NCI-H446 (cell line): ENCODE measurements around the gene DUS3L.
"Not testable (repeated sequence)": the region's sequence is repeated elsewhere in the genome, so short reads cannot be mapped to it uniquely, and the experiment has no call there.

Experiments
- DNase-seq, 2 experiments: peaks; one replicate each; lab custom pipeline; 2025; lab: John Stamatoyannopoulos, UW

DUS3L gene

DNA sequence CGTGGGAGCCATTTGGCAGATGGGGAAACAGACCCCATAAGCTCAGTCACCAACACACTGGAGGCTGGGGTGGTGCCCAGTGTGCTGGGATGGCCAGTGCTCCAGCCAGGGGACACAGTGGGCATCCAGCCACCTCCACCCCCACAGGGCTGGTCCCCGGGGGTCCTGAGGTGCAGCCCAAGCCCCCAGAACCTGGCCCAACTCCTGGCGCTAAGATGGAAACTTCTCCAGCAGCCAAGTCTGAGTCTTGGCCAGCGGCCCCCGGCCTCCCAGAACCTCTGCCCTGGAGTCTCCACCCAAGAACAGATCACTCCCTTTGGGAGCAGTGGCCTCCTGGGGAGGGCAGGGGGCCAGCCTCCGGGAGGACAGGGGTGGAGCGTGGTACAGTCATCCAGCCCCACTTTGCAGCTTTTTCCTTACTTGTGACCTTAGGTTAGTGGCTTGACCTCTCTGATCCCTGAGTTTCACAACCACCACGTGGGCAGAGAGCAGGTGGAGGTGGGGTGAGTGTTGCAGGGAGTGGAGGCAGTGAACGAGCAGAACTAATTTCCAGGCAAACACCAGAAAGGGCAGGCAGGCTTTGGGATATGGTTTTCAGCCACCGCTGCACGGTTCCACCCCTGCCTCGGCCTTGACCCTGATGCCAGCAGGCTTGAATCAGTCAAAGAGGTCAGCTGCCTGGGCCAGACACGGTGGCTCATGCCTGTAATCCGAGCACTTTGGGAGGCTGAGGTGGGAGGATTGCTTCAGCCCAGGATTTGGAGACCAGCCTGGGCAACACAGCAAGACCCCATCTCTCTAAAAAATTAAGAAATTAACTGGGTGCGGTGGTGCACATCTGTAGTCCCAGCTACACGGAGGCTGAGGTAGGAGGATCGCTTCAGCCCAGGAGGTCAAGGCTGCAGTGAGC, 9.7 kb upstream of the DUS3L start:
- DNase-seq = no peak

DNA sequence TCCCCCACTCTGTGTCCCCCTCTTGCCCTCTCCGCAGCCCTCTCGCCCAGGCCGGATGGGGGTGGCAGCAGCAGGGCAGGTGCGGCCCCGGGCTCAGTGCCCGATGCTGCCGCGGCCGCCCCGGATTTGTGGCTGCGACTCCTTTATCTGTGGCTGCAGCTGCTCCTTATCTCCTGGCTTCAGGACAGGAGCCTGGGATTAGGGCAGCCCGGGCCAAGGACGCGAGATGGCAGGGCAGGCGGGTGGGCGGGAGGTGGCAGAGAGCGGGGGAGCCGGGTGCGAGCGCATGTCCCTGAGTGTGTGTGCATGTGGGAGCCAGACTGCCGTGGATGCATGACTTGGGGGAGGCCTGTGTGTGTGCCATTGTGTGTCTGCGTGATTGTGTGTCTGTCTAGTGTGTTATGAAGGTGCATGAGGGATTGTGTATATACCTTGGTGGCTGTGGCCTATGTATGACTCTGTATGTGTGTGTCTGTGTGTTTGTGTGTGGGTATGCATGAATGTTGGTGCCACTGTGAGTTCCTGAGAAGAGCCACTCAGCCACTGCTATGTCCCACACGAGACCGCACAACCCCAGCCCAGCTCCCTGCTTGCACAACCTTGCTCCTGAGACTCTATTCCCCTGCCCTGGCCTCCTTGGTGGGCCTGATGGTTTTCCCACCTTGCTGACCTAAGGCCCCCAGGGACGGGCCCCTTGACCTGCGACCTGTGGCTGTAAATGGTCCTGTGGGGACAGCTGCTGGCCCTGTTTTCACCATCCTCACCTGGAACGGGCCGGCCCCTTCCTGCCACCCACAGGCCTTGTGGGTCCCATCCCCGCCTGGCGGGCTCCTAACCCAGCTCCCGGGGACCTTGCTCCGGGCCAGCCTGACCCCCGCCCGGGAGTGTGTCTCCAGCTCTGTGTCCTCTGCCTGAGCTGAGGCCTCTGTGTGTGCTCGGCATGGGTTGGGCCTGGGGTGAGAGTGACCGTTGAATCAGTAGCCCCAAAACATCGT, 8.6 kb upstream of the DUS3L start:
- no peak for DNase-seq

- DNase-seq = no peak
These were observed 7.3 kb upstream of the DUS3L start for GRCh38 chr19:5798244-5798643.

DNA sequence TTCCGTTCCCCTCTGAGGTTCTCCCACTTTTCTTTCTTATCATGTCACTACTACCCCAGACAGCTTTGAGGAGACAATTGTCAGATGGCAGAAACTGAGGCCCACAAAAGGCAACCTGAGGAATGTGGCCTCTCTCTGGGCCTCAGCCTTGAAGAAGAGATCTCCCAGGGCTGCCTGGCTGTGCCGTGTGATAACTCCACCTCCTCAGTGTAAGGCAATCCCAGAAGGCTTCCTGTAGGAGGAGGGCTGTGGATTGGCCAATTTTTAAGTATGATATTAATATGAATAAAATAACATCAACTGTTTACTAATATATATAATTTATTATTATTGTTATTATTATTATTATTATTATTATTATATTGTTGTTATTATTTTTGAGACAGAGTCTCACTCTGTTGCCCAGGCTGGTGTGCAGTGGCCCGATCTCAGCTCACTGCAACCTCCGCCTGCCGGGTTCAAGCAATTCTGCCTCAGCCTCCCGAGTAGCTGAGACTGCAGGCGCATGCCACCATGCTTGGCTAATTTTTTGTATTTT, 4.5 kb upstream of the DUS3L start:
- DNase-seq = no peak

DNA sequence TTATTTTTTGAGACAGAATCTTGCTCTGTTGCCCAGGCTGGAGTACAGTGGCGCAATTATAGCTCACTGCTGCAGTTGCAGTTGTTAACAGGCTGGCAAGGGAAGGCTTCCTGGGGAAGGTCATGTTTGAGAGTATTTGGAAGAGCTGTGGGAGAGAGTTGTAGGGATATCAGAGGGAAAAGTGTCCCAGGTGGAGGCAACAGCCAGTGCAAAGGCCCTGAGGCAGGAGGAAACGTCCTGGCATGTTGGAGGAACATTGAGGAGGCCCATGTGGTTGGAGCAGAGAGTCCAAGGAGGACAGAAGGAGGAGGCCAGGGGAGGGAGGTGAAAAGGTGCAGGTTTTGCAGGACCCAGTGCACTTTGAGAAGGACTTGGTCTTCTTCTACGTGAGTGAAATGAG, 2.2 kb upstream of the DUS3L start:
- DNase-seq = no peak

DNA sequence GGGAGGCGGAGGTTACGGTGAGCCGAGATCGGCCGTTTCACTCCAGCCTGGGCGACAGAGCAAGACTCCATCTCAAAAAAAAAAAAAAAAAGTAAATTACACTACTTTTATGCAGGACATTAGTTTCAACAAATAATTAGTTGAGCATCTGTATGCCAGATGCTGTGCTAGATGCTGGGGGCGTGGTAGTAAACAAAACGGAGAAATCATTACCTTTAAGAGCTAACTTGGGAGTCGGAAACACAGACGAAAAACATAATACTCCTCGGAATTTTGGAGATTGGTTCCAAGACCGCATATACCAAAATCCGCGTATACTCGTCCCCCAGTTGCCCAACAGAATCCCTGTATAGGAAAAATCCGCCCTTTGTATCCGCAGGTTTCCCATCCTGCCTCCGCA, 1.3 kb upstream of the DUS3L start:
- no peak for DNase-seq

DNA sequence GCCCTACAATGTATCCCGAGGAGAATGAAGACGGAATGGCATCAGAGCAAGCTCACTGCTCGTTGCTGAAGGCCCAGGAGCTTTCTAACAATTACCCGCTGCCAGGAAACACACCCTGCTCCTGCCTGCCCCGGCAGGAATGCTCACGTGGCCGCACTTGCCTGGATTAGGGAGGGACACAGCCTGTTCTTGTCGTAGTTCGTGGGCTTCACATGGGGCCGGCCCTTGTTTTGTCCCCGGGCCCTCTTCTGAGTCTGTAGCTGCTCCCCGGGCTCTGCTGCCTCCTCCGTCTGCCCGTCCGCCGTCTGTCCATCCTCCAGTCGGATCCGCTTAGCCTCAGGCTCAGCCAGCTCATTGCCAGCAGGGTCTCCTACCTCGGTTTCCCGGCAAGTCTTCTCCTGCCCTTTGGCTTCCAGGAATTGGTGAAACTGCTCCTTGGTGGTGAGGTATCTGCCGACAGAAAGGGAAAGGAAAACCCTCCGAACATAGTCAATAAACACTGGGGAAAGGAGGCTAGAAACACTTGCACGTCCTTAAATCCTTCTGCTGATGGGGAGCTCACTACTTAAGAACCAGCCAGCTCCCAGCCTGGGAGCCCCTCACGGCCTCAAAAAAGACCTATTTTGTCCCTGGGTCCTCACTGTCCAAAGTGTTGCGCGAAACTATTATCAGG, 941 bp downstream of the DUS3L start:
- no peak for DNase-seq

DNA sequence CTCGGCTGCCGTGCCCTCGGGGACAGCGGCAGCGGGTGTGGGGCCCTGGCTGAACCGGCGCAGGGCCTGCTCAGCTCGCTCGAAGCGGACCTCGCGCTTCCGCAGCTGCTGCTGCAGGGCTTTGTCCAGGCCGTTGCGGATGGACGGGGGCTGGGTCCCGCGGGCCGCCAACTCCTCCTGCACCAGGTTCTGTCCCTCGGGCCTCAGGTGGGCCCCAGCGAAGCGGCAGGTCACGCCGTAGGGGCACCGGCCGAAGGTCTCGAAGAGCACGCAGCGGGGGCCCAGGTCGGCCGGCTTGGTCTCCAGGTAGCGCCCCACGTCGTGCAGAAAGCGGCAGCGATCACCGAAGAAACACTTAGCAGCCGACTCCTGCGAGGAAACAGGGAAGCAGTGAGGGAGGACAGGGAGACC, 1.6 kb downstream of the DUS3L start:
- DNase-seq = no peak

DNA sequence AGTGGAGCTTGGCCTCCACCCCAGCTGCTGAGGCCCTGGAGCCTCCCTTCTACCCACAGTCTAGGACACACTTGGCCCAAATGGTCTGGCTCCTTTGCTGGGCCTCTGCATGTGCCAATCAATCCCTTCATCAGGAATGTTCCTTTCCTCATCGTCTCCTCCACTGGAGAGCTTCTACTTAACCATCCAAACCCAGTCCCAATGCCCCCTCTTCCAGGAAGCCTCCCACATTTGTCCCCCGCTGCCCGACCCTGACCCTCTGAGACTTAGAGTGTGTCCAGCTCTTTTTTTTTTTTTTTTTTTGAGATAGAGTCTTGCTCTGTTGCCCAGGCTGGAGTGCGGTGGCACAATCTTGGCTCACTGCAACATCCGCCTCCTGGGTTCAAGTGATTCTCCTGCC, 2.5 kb downstream of the DUS3L start:
- no peak for DNase-seq

- DNase-seq = no peak
These were observed 3.4 kb downstream of the DUS3L start for GRCh38 chr19:5787409-5788182.

DNA sequence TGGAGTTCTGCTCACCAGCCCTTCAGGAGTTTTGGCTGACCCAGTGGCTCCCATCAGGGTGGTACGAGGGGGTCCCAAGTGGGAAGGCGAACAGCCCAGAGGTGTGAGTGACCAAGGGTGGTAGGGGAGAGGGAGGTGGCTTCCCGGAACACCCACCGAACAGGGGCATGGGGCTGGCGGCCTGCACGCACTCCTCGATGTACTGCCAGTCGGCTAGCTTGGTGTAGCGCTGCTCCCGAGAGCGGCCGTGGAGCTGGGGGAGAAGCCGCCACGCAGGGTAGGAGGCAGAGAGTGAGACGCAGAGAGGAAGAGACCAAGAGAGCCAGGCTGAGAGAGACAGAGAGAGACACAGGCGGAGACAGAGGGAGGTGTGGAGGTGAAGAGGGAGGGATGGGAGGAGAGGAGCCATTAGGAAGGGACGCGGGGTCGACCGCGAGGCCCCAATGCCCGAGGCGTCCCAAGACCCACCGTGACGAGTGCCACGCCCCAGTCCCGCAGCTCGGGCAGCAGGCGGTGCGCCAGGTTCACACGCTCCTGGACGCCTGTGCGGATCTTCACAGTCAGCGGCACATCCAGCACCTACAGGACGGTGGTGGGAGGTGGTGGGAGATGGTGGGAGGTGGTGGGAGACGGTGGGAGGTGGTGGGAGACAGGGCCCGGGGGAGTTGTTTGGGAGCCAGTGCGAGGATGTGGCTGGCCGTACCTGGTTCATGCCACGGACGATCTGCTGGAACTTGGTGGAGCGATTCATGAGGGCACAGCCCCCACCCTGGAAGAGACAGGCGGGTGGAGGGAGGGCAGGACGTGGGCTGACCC, 4.2 kb downstream of the DUS3L start:
- no peak for DNase-seq

GRCh38 chr19:5785423-5785822, 5.5 kb downstream of the DUS3L start:
- no peak for DNase-seq

- no peak for DNase-seq
These were observed 6.3 kb downstream of the DUS3L start, which contains the start of gene PRR22 for GRCh38 chr19:5784581-5785147. Gene PRR22 (minus strand): TSS chr19:5784746. CDS start chr19:5784660, 86 bp downstream.

- no peak for DNase-seq
These were observed 7.7 kb downstream of the DUS3L start for GRCh38 chr19:5782945-5783919.

GRCh38 chr19:5782322-5782721, 8.6 kb downstream of the DUS3L start:
- DNase-seq = no peak

- not testable (repeated sequence) for DNase-seq
These were observed 10.0 kb downstream of the DUS3L start for GRCh38 chr19:5780916-5781315.

- no peak for DNase-seq
These were observed 12.6 kb downstream of the DUS3L start for GRCh38 chr19:5778402-5778801.

GRCh38 chr19:5775668-5776309, 15.2 kb downstream of the DUS3L start:
- DNase-seq = no peak
